ENCODE measurements around the gene FOLR2. TPM values are rescaled to one million over a fixed set of nuclear protein-coding genes. Genes with fewer than 3 reads are reported as not detected.

Gene FOLR2
- total RNA-seq, 1 donor from 2014 or later = 22.8 TPM

GRCh38 chr11:72250661-72251464 is 34.3 kb downstream of the FOLR2 start:
- H3K9me3 ChIP-seq = no peaks in the 10 kb centered on the region
- peaks cover 36% of the 10 kb centered on the region for H3K27me3 ChIP-seq
- no peak overlapping the region for H3K4me3 ChIP-seq
- H3K27ac ChIP-seq = no peak overlapping the region
- TF ChIP-seq CTCF (IDR thresholded peaks at IDR 0.05) = no peak
- no peaks in the 10 kb centered on the region for H3K4me1 ChIP-seq
- no peak for DNase-seq
- H3K36me3 ChIP-seq = no peaks in the 10 kb centered on the region
- no peak for ATAC-seq
- intact Hi-C loops (cut with DNase I) = no loop called here

GRCh38 chr11:72251614-72252013 is 35.0 kb downstream of the FOLR2 start:
- ATAC-seq (no peak), DNase-seq (no peak)
- Histone ChIP-seq H3K9me3 (no peaks in the 10 kb centered on the region), H3K4me3 (no peak overlapping the region), H3K4me1 (no peaks in the 10 kb centered on the region), H3K27me3 (peaks cover 28% of the 10 kb centered on the region), H3K36me3 (no peaks in the 10 kb centered on the region), H3K27ac (no peak overlapping the region)
- TF ChIP-seq CTCF (IDR thresholded peaks at IDR 0.05) = no peak
- intact Hi-C loops (cut with DNase I) = no loop called here

DNA sequence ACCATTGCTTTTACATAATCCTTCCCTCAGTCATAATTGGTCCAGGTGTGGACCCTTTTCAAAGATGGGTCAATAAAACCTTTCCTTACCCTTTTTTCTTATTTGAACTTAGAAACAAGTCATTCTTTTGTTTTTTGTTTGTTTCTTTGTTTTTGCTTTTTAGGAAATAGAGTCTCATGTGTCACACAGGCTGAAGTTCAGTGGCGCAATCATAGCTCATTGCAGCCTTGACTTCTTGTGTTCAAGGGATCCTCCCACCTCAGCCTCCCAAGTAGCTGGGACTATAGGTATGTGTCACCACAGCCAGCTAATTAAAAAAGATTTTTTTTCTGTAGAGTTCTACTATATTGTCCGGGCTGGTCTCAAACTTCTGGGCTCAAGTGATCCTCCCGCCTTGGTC is 36.8 kb downstream of the FOLR2 start:
- no peak overlapping the region for H3K4me3 ChIP-seq
- no peaks in the 10 kb centered on the region for H3K4me1 ChIP-seq
- no peak for TF ChIP-seq CTCF (IDR thresholded peaks at IDR 0.05)
- H3K9me3 ChIP-seq = no peaks in the 10 kb centered on the region
- intact Hi-C loops (cut with DNase I) = no loop called here
- H3K27ac ChIP-seq = no peak overlapping the region
- H3K27me3 ChIP-seq = peaks cover 12% of the 10 kb centered on the region
- no peak for DNase-seq
- no peak for ATAC-seq
- H3K36me3 ChIP-seq = no peaks in the 10 kb centered on the region

GRCh38 chr11:72254299-72254993 is 37.9 kb downstream of the FOLR2 start:
- intact Hi-C loops (cut with DNase I) = no loop called here
- peaks cover 8% of the 10 kb centered on the region for H3K27me3 ChIP-seq
- H3K36me3 ChIP-seq = no peaks in the 10 kb centered on the region
- TF ChIP-seq CTCF (IDR thresholded peaks at IDR 0.05) = no peak
- no peaks in the 10 kb centered on the region for H3K9me3 ChIP-seq
- H3K4me3 ChIP-seq = no peak overlapping the region
- H3K4me1 ChIP-seq = no peaks in the 10 kb centered on the region
- DNase-seq (no peak), ATAC-seq (no peak)
- no peak overlapping the region for H3K27ac ChIP-seq

- H3K4me3 ChIP-seq = no peak overlapping the region
- TF ChIP-seq CTCF (IDR thresholded peaks at IDR 0.05) = no peak
- H3K27me3 ChIP-seq = peaks cover 20% of the 10 kb centered on the region
- intact Hi-C loops (cut with DNase I) = no loop called here
- H3K9me3 ChIP-seq = no peaks in the 10 kb centered on the region
- no peak for DNase-seq
- no peak for ATAC-seq
- no peaks in the 10 kb centered on the region for H3K36me3 ChIP-seq
- H3K4me1 ChIP-seq = no peaks in the 10 kb centered on the region
- no peak overlapping the region for H3K27ac ChIP-seq
Observed at GRCh38 chr11:72257570-72257969, 41.0 kb downstream of the FOLR2 start.

All from upper lobe of right lung (tissue), 1 donor.